ENCODE measurements around the gene ZNF578. TPM values are rescaled to one million over a fixed set of nuclear protein-coding genes. Genes with fewer than 3 reads are reported as not detected.
"Not testable (repeated sequence)": the region's sequence is repeated elsewhere in the genome, so short reads cannot be mapped to it uniquely, and the experiment has no call there.

Gene ZNF578
- total RNA-seq, 1 donor from 2014 or later: 2.2 TPM

DNA sequence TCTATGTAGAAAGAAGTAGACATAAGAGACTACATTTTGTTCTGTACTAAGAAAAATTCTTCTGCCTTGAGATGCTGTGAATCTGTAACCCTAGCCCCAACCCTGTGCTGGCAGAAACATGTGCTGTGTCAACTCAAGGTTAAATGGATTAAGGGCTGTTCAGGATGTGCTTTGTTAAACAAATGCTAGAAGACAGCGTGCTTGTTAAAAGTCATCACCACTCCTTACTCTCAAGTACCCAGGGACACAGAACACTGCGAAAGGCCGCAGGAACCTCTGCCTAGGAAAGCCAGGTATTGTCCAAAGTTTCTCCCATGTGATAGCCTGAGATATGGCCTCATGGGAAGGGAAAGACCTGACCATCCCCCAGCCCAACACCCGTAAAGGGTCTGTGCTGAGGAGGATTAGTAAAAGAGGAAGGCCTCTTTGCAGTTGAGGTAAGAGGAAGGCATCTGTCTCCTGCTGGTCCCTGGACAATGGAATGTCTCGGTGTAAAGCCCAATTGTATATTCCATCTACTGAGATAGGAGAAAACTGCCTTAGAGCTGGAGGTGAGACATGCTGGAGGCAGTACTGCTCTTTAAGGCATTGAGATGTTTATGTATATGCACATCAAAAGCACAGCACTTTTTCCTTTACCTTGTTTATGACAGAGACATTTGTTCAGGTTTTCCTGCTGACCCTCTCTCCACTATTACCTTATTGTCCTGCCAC, 105.5 kb downstream of the ZNF578 start:
- DNase-seq (ENCODE audit: low read depth): not testable (repeated sequence)

DNA sequence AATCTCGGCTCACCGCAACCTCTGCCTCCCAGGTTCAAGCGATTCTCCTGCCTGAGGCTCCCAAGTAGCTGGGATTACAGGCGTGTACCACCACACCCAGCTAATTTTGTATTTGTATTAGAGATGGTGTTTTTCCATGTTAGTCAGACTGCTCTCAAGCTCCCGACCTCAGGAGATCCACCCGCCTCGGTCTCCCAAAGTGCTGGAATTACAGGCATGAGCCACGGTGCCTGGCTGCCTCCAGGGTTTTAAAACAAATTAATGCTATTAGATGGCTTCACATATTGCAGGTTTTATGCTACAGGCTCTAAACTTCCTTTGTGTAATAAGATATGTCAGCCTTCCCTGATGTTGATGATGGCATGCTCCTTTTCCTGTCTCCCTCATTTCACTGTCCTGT, 108.3 kb downstream of the ZNF578 start:
- DNase-seq (ENCODE audit: low read depth): not testable (repeated sequence)

Other genes with a start within 250 kb of the ZNF578 start
- gene ZNF766, start 184.0 kb upstream of the ZNF578 start, total RNA-seq: 12.1 and 12.7 TPM in 2 replicates
- 6.6 and 8.3 TPM in 2 replicates for gene ZNF480, start 156.4 kb upstream of the ZNF578 start, total RNA-seq
- 3.3 and 4.4 TPM in 2 replicates for gene ZNF610, start 117.3 kb upstream of the ZNF578 start, total RNA-seq
- 18.1 and 50.1 TPM in 2 replicates for gene ZNF880, start 83.6 kb upstream of the ZNF578 start, total RNA-seq
- 8.7 and 26.8 TPM in 2 replicates for gene ZNF528, start 55.7 kb upstream of the ZNF578 start, total RNA-seq
- 0.05 and 0.08 TPM in 2 replicates for gene ZNF534, start 24.4 kb upstream of the ZNF578 start, total RNA-seq
- gene ZNF808, start 74.1 kb downstream of the ZNF578 start, total RNA-seq: 16.8 and 16.9 TPM in 2 replicates
- 5.5 and 6.2 TPM in 2 replicates for gene ZNF701, start 116.7 kb downstream of the ZNF578 start, total RNA-seq
- gene ZNF83, start 184.8 kb downstream of the ZNF578 start, total RNA-seq: 36.3 and 46.6 TPM in 2 replicates